ENCODE results near the gene CECR2. TPM values are rescaled to one million over a fixed set of nuclear protein-coding genes. Genes with fewer than 3 reads are reported as not detected.
A peak's percentile ranks its signal among the peaks of the same experiment; 100 is the strongest.

CECR2 gene
- total RNA-seq, 1 donor = under 0.01 TPM

GRCh38 chr22:17590586-17590985 lies 221.3 kb downstream of the CECR2 start:
- no peak for DNase-seq (ENCODE audit: low read depth in 2 of 3, low spot score in 2 of 3)

GRCh38 chr22:17592201-17592600 lies 222.9 kb downstream of the CECR2 start:
- DNase-seq (ENCODE audit: low read depth in 2 of 3, low spot score in 2 of 3) = no peak

- no peak for DNase-seq (ENCODE audit: low read depth in 2 of 3, low spot score in 2 of 3)
Measured at GRCh38 chr22:17596226-17596625, 227.0 kb downstream of the CECR2 start.

DNA sequence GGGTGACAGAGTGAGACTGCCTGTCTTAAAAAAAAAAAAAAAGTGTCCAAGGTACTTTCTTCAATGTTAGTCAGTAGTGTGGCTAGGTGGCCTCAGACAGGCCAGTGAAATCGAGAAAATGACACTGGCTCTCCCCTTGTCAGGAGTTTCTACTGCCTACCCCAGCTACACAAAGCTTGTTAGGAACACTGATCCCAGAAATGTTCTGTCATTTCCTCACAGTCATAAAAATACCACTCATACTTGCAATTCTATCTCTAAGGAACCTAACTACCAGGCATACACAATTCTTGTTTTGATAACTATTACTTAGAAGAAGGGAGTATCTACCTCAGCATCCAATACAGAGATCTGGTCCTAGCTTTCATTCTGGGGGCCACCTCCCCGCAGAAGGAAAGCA lies 228.0 kb downstream of the CECR2 start:
- no peak for DNase-seq (ENCODE audit: low read depth in 2 of 3, low spot score in 2 of 3)

- no peak for DNase-seq (ENCODE audit: low read depth in 2 of 3, low spot score in 2 of 3)
Measured at GRCh38 chr22:17598318-17598717, 229.1 kb downstream of the CECR2 start.

DNA sequence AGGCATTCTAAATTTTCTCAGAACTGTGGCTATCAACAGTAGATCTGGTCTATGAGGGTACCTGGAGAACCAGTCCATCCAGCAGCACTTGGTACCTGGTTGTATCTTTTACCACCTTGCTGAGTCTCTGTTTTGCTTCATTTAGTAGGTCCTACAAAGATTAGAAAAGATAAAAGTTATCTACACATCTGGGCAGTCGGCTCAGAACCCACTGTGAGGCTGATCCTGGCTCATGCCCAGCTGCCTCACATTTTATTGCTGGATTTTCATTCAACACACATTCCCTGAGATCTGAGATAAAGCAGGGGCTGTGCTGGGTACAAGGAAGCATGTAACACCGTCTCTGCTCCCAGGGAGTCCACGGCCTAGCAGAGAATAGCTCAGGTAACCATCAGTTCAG lies 231.8 kb downstream of the CECR2 start:
- DNase-seq (ENCODE audit: low read depth in 2 of 3, low spot score in 2 of 3) = no peak

- no peak for DNase-seq (ENCODE audit: low read depth in 2 of 3, low spot score in 2 of 3)
Measured at GRCh38 chr22:17603668-17604067, 234.4 kb downstream of the CECR2 start.

DNA sequence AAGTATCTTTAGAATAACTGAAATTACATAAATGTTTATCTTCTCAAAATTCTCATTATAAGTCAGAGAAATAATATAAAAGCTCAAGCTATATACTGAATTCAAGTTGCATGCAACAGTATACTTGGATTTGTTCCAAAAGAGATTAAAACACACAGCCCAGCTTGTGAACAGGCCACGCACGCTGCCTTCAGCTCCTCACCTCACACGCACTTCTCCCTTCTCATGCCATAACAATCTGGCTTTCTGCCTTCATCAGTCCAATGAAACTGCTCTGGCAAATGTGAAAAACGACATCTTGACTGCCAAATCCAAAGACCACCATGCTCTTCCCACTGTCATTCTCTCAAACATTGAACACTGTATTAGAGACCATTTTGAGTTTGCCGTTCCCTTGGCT lies 237.2 kb downstream of the CECR2 start:
- peak in 2 of 3 donors; percentile 9 to 11 for DNase-seq (ENCODE audit: low read depth in 2 of 3, low spot score in 2 of 3)

Small RNAs within 50 kb of the gene (small RNA-seq; reads per million reads assigned to genes)
- gene CECR9 (not detected), gene RN7SL843P (not detected)

Other genes with a start within 250 kb of the CECR2 start
- under 0.01 TPM for gene TMEM121B, start 248.1 kb upstream of the CECR2 start, total RNA-seq
- gene HDHD5, start 210.2 kb upstream of the CECR2 start, total RNA-seq = 31.5 TPM
- gene ADA2, start 150.0 kb upstream of the CECR2 start, total RNA-seq = 16.2 TPM
- gene SLC25A18, start 194.0 kb downstream of the CECR2 start, total RNA-seq = not detected

All from hematopoietic multipotent progenitor cell (in vitro differentiated cells).